Ovary (tissue), 9 donors: ENCODE measurements around the gene SHOX. TPM values are rescaled to one million over a fixed set of nuclear protein-coding genes. Genes with fewer than 3 reads are reported as not detected.
"Not testable (repeated sequence)": the region's sequence is repeated elsewhere in the genome, so short reads cannot be mapped to it uniquely, and the experiment has no call there.

ENCODE experiments used
- DNase-seq, 5 donors: peaks; one replicate each; pipeline ENCODE4 v3.0.0-alpha.2; 2019 to 2020
- H3K27ac ChIP-seq, 2 donors: fragments of 200-600 bp; one replicate each; pipeline versions ENCODE4 v1.5.1 to v1.8.0; 2019 to 2022
- H3K27me3 ChIP-seq: fragments of 200-600 bp; one replicate; pipeline ENCODE4 v1.8.0; 2022
- H3K36me3 ChIP-seq: fragments of 200-600 bp; sonication (generic); one replicate; pipeline ENCODE4 v1.5.1; 2019
- H3K4me1 ChIP-seq: one replicate; pipeline ENCODE4 v1.8.1; 2013; ENCODE audit warnings: mild to moderate bottlenecking, moderate library complexity; ENCODE audit not compliant: insufficient read depth
- H3K4me3 ChIP-seq: fragments of 200-600 bp; sonication (generic); one replicate; pipeline ENCODE4 v1.5.1; 2017
- H3K9me3 ChIP-seq, 2 donors: fragments of 200-600 bp in 1 of 2; sonication (generic) in 1 of 2; one replicate each; pipeline versions ENCODE4 v1.5.1 to v1.8.1; 2013 to 2019; ENCODE audit warnings: mild to moderate bottlenecking in 1 of 2, moderate library complexity in 1 of 2
- EP300 ChIP-seq: sonication (generic); formaldehyde crosslinking; IDR thresholded peaks from one replicate; pipeline ENCODE4 v1.6.1; 2017; ENCODE audit warnings: antibody characterized with exemption
- POLR2A ChIP-seq: fragments of 450-650 bp; IDR thresholded peaks from one replicate; pipeline ENCODE4 v1.6.1; 2017; ENCODE audit warnings: antibody characterized with exemption, mild to moderate bottlenecking, moderate library complexity
- WGBS, 3 donors: extraction: QIAGEN DNeasy Blood & Tissue Kit in 1 of 3; methylation state at CpG; one replicate each; pipeline versions ENCODE4 v1.1.5 to v1.1.7; 2013 to 2017; 5-methylcytosine and 5-hydroxymethylcytosine counted together
- intact Hi-C, 4 donors: fragments of 100-400 bp; cut with DNase I; formaldehyde crosslinking; loops; one replicate each; pipeline versions ENCODE4 v1.11.0 to v1.15.1; 2022 to 2023
- polyA plus RNA-seq, 2 donors: library from polyadenylated mRNA; stranded (reverse); fragments of 200-250 nt in 1 of 2; fragments of 350-450 nt in 1 of 2; fragmentation: Illumina TruSeq in 1 of 2; extraction: RNeasy Lipid Tissue Mini Kit (QIAGEN cat#74804) in 1 of 2; gene quantifications; one replicate each; pipeline ENCODE4 v1.2.3, GENCODE V29; 2013 to 2014
- total RNA-seq, 7 donors: library from RNA; depleted of rRNA in 2 of 7; stranded (reverse); fragments of >200 nt in 2 of 7; fragmentation: NEBNext Ultra II Directional in 3 of 7; extraction: Animal tissue kit (Norgen Biotek cat#: 25700) in 3 of 7; gene quantifications; one replicate each; pipeline versions ENCODE4 v1.1.0 to v1.2.4, GENCODE V29; 2016 to 2023
- TF ChIP-seq, protein P1 (sequence below), 3 donors: fragments of 450-650 bp in 2 of 3; fragments of 200-600 bp in 1 of 3; IDR thresholded peaks; one replicate each; pipeline versions ENCODE4 v1.5.1 to v1.8.0; 2016 to 2022; ENCODE audit warnings: antibody characterized with exemption in 3 of 3, mild to moderate bottlenecking in 1 of 3
- donor health status: DM: no; HTN: no; CAD: no; lungs with moderate emphysema.
- donor health status: DM: no; HTN: no; CAD: no.
- donor health status: Bipolar disorder and iron deficiency.
- donor health status: DM: yes; HTN: yes; CAD: no.
- donor health status: DM: no; HTN: no; CAD: no.
- donor health status: DM: yes; HTN: yes; CAD: no.

SHOX gene
- total and polyA plus RNA-seq, 9 donors: 0.60 TPM; not detected in 8

DNA sequence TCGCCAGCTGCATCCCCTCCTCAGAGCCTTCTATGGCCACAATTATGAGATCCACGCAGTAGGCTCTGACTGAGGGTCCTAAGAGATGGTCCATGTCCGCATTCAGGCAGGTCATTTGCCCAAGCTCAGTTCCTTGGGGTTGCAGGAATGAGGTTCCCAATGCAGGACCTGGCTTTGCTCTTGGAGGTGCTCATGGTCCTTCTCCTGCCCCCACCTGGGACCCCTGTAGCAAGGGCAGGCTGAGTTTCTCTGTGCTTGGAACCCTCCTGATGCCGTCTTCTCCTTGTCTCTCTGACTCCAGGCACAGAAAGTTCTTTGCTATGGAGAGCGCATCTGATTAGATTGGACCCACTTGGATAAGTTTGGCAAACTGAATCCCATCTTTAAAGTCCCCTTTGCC lies 16.5 kb upstream of the SHOX start:
- WGBS, 3 donors: 76 to 90% (median 83%) methylated on average over 5 of the region's 5 CpGs
- intact Hi-C loops: no loop called here
- TF ChIP-seq, protein P1, sequence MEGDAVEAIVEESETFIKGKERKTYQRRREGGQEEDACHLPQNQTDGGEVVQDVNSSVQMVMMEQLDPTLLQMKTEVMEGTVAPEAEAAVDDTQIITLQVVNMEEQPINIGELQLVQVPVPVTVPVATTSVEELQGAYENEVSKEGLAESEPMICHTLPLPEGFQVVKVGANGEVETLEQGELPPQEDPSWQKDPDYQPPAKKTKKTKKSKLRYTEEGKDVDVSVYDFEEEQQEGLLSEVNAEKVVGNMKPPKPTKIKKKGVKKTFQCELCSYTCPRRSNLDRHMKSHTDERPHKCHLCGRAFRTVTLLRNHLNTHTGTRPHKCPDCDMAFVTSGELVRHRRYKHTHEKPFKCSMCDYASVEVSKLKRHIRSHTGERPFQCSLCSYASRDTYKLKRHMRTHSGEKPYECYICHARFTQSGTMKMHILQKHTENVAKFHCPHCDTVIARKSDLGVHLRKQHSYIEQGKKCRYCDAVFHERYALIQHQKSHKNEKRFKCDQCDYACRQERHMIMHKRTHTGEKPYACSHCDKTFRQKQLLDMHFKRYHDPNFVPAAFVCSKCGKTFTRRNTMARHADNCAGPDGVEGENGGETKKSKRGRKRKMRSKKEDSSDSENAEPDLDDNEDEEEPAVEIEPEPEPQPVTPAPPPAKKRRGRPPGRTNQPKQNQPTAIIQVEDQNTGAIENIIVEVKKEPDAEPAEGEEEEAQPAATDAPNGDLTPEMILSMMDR (IDR thresholded peaks at IDR 0.05): no peak
- TF ChIP-seq EP300: no peak
- TF ChIP-seq POLR2A: no peak
- Histone ChIP-seq H3K4me3 (no peak overlapping the region), H3K27me3 (no peaks in the 10 kb centered on the region), H3K27ac (no peak overlapping the region), H3K4me1 (no peaks in the 10 kb centered on the region), H3K9me3 (no peaks in the 10 kb centered on the region), H3K36me3 (no peaks in the 10 kb centered on the region)
- DNase-seq: no peak

DNA sequence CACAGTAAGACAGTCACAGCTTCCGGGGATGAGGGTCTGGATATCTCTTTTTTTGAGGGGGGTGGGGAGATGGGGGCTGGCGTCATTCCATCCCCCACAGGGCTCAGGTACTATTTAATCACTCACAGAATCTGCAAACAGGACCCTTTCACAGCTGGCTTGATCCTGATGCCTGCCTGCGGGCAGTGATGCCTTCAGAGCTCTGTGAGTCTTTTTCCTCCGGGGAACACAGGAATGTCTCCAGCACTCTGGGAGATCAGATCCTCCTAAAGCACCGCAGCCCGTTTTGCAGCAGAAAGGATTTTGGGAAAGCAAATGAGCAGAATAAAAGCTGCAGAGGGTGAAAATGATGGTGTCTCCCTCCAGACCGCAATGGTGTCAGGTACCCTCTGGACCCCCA lies 13.2 kb upstream of the SHOX start:
- Histone ChIP-seq H3K9me3 (no peaks in the 10 kb centered on the region), H3K27ac (no peak overlapping the region), H3K4me1 (no peaks in the 10 kb centered on the region), H3K36me3 (no peaks in the 10 kb centered on the region), H3K27me3 (no peaks in the 10 kb centered on the region), H3K4me3 (no peak overlapping the region)
- DNase-seq: no peak
- whole genome bisulfite sequencing, 3 donors: 38 to 50% (median 38%) methylated on average over 7 of the region's 7 CpGs
- intact Hi-C loops: no loop called here
- TF ChIP-seq, protein P1 (IDR thresholded peaks at IDR 0.05): no peak
- TF ChIP-seq POLR2A: no peak
- no peak for TF ChIP-seq EP300

DNA sequence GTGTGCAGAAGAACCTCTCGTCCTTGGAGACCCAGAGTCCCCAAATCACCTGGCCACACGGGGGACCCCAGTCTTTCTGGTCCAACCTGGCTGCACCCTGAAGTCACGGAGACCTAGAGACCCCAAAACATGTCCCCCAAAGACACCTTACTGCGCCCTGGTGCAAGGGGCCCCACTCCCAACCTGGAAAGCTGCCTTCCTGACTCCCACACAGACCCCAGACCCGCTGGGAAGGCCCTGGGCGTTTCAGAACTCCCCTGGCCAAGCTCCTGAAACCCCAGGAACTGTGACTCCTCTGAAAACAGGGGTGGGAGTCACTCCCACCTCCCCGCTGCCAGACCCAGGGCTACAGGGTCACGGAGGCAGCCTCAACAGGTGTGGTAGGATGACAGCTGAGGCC lies 12.7 kb upstream of the SHOX start:
- intact Hi-C loops: no loop called here
- no peak for DNase-seq
- Histone ChIP-seq H3K9me3 (no peaks in the 10 kb centered on the region), H3K36me3 (no peaks in the 10 kb centered on the region), H3K4me1 (no peaks in the 10 kb centered on the region), H3K27me3 (no peaks in the 10 kb centered on the region), H3K4me3 (no peak overlapping the region), H3K27ac (no peak overlapping the region)
- 58 to 69% (median 64%) methylated on average over 8 of the region's 8 CpGs for WGBS, 3 donors
- TF ChIP-seq, protein P1 (IDR thresholded peaks at IDR 0.05): no peak
- TF ChIP-seq POLR2A (no peak), EP300 (no peak)

DNA sequence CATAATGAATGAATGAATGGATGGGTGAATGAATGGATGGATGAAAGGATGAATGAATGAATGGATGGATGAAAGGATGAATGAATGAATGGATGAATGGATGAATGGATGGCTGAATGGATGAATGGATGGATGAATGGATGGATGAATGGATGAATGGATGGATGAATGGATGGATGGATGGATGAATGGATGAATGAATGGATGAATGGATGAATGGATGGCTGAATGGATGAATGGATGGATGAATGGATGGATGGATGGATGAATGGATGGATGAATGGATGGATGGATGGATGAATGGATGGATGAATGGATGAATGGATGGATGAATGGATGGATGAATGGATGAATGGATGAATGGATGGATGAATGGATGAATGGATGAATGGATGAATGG lies 12.3 kb upstream of the SHOX start:
- H3K36me3 ChIP-seq, H3K9me3 ChIP-seq, H3K4me3 ChIP-seq, DNase-seq, H3K27me3 ChIP-seq, intact Hi-C loops, H3K27ac ChIP-seq, H3K4me1 ChIP-seq: not testable (repeated sequence)

DNA sequence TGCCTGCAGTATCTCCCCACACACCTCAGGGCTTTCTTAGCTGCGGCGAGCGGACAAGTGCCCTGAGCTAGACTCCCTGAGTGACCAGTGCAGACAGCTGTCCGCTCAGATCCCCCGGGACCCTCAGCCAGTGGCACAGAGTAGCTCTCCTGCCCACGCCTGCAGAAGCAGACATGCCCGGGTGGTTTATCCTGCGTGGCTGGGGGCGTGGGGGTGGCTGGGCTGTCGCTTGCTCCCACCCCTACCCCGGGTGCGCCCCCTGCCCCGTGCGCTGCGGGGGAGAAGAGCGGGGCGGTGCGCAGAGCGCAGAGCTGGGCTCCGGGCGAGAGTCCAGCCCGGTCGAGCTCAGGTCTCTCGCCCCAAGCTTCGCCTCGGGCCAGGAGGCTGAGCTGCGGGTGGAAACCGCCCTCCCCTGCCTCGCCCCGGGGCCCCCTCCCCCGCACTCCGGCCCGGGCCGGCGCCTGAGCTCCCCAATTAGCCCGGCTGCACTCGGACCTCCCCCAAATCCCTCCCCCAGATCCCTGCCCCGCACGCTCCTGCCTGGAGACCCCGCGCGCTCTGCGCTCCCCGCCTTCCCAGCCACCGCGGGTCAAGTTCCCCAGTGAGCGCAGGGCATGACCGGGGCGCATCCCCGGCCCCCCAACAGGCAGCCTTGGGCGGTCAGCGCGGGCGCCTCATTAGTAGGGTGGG lies 11.7 kb upstream of the SHOX start:
- TF ChIP-seq POLR2A: no peak
- TF ChIP-seq EP300: no peak
- TF ChIP-seq, protein P1 (IDR thresholded peaks at IDR 0.05): no peak
- no peak overlapping the region for H3K4me3 ChIP-seq
- no peaks in the 10 kb centered on the region for H3K27me3 ChIP-seq
- no peaks in the 10 kb centered on the region for H3K4me1 ChIP-seq
- no peak for DNase-seq
- no peaks in the 10 kb centered on the region for H3K9me3 ChIP-seq
- H3K27ac ChIP-seq: no peak overlapping the region
- intact Hi-C loops: no loop called here
- H3K36me3 ChIP-seq: no peaks in the 10 kb centered on the region
- 4 to 6% (median 5%) methylated on average over 43 to 54 of the region's 54 CpGs for WGBS, 3 donors
